Activated naive CD4-positive, alpha-beta T cell treated with anti-CD3 and anti-CD28 coated beads, Interleukin-2, amount 50 U/mL, for 72 hours (primary cell): ENCODE results near the gene FBXL4. TPM values are rescaled to one million over a fixed set of nuclear protein-coding genes. Genes with fewer than 3 reads are reported as not detected.

Source experiments
- ATAC-seq, 2 donors: fragments of 150-1000 bp; cut with Tn5 transposase; 2 replicates each; pipeline ENCODE4 v1.10.0; 2021; ENCODE audit warnings: mild to moderate bottlenecking in 2 of 2, moderate library complexity in 2 of 2
- DNase-seq, 2 donors: peaks; one replicate each; pipeline ENCODE4 v3.0.0; 2021 to 2022; ENCODE audit warnings: low spot score in 2 of 2
- H3K27ac Mint-ChIP-seq, 2 donors: one replicate each; pipeline ENCODE4 v1.8.0; 2022; ENCODE audit warnings: mild to moderate bottlenecking in 2 of 2, mixed read lengths in 2 of 2
- H3K36me3 Mint-ChIP-seq, 2 donors: one replicate each; pipeline ENCODE4 v1.8.0; 2022; ENCODE audit warnings: mixed read lengths in 2 of 2
- H3K9me3 Mint-ChIP-seq, 2 donors: one replicate each; pipeline ENCODE4 v1.8.0; 2022; ENCODE audit warnings: mixed read lengths in 2 of 2
- total RNA-seq, 2 donors: library from RNA; stranded (reverse); gene quantifications; one replicate each; pipeline ENCODE4 v1.2.3, GENCODE V29; 2022

FBXL4 gene
- total RNA-seq, 2 donors from 2014 or later, result 12.9 to 15.0 TPM

GRCh38 chr6:98847779-98848538 is 99.8 kb downstream of the FBXL4 start:
- ATAC-seq (peak in 1 of 2 donors; percentile 21), DNase-seq (no peak)
- no peak overlapping the region for H3K27ac Mint-ChIP-seq
- H3K36me3 Mint-ChIP-seq, result peaks cover 0 to 13% of the 10 kb centered on the region in 2 donors
- no peaks in the 10 kb centered on the region for H3K9me3 Mint-ChIP-seq

DNA sequence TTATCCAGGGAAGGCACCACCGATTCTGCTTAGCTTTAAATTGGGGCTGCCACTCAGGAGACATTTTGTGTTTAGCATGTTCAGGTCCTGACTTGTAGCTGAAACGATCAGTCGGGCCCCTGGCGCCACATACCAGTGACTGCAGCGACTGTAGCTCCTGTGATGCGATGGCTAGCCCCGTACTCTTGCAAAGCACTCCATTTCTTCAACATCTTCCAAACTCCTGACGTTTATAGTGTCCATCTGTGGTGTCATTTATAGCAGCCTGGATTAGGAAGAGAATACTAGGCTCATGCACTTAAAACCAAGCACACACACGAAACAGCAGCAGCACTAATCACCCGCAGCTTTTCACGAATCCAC is 100.3 kb downstream of the FBXL4 start:
- Mint-ChIP-seq H3K9me3 (no peaks in the 10 kb centered on the region), H3K27ac (no peak overlapping the region), H3K36me3 (peaks cover 0 to 13% of the 10 kb centered on the region in 2 donors)
- DNase-seq (no peak), ATAC-seq (no peak)

DNA sequence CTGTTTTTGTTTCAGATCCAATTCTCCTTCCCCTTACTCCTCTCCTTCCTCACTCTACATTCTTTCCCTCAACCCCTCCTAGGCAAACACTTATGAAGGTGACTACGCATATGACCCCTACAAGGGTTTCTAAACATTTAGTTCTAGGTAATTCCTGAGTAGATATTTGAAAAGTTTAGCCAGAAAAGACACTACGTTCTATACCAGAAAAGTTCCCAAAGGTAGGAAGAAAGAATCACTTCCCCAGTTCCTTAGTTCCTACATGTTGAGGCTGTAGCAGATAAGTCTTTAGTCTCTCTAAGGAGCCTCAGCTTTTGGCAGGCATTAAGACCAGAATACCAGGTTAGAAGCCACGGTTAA is 101.7 kb downstream of the FBXL4 start:
- Mint-ChIP-seq H3K27ac (no peak overlapping the region), H3K9me3 (no peaks in the 10 kb centered on the region), H3K36me3 (peaks cover 0 to 13% of the 10 kb centered on the region in 2 donors)
- ATAC-seq, result no peak
- no peak for DNase-seq

- Mint-ChIP-seq H3K36me3 (peaks cover 0 to 16% of the 10 kb centered on the region in 2 donors), H3K9me3 (peaks cover 0 to 1% of the 10 kb centered on the region in 2 donors), H3K27ac (peak overlapping the region in 1 of 2 donors; percentile 80)
- DNase-seq (peak in 1 of 2 donors; percentile 78), ATAC-seq (peak; percentile 50 to 68)
These were observed 102.3 kb downstream of the FBXL4 start for GRCh38 chr6:98845211-98846020.

GRCh38 chr6:98844244-98845210 is 103.2 kb downstream of the FBXL4 start:
- ATAC-seq, result no peak
- Mint-ChIP-seq H3K9me3 (peaks cover 0 to 2% of the 10 kb centered on the region in 2 donors), H3K36me3 (peaks cover 0 to 22% of the 10 kb centered on the region in 2 donors), H3K27ac (no peak overlapping the region)
- no peak for DNase-seq

GRCh38 chr6:98843271-98844243 is 104.2 kb downstream of the FBXL4 start:
- Mint-ChIP-seq H3K9me3 (peaks cover 0 to 2% of the 10 kb centered on the region in 2 donors), H3K36me3 (peaks cover 0 to 17% of the 10 kb centered on the region in 2 donors), H3K27ac (no peak overlapping the region)
- DNase-seq (no peak), ATAC-seq (no peak)

DNA sequence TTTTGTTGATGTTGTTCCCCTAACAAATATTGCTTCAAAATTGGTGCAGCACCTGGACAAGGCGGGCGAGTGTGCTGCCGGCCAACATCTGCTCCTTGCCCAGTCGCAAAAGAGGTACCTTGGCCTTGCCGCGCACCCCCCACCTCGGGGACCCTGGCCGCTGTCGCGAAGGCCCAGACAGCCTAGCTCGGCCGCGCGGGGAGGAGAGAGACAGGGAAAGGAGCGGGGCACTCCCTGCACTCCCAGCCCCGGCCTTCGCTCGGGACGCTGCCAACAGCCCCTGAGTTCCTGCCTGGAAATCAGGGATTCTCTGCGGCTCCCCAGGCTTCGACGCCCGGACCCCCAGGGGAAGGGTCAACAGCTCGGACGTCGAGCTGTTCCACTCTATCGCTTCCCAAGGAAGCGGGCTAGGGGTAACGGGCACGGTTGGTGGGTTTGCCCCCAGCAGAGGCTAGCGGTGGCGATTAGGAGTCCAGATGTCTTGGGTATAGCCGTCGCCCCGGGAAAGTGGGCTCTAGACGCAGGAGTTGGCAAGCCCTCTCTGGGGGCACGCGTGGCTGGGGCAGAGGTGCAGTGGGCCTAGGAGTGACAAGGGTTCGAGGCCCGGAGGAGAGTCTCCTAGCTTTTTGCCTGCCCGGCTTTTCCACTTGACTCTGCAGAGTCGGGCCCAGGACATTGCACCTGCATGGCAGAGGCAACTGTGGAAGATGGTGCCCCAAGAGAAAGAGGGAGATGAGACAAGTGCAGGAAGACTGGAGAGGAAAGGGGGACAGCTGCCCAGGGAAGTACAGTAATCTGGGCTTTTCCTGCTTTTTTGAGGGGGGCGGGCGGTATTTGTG is 105.2 kb downstream of the FBXL4 start:
- peaks cover 0 to 15% of the 10 kb centered on the region in 2 donors for H3K36me3 Mint-ChIP-seq
- peaks cover 0 to 2% of the 10 kb centered on the region in 2 donors for H3K9me3 Mint-ChIP-seq
- no peak for ATAC-seq
- H3K27ac Mint-ChIP-seq, result no peak overlapping the region
- no peak for DNase-seq

- no peak overlapping the region for H3K27ac Mint-ChIP-seq
- H3K36me3 Mint-ChIP-seq, result peaks cover 0 to 18% of the 10 kb centered on the region in 2 donors
- H3K9me3 Mint-ChIP-seq, result peaks cover 0 to 2% of the 10 kb centered on the region in 2 donors
- DNase-seq, result no peak
- ATAC-seq, result no peak
These were observed 106.0 kb downstream of the FBXL4 start for GRCh38 chr6:98841621-98842341.

GRCh38 chr6:98840996-98841513 is 106.7 kb downstream of the FBXL4 start:
- no peak overlapping the region for H3K27ac Mint-ChIP-seq
- DNase-seq (no peak), ATAC-seq (no peak)
- peaks cover under 1 to 22% of the 10 kb centered on the region in 2 donors for H3K36me3 Mint-ChIP-seq
- H3K9me3 Mint-ChIP-seq, result peaks cover 0 to 2% of the 10 kb centered on the region in 2 donors

DNA sequence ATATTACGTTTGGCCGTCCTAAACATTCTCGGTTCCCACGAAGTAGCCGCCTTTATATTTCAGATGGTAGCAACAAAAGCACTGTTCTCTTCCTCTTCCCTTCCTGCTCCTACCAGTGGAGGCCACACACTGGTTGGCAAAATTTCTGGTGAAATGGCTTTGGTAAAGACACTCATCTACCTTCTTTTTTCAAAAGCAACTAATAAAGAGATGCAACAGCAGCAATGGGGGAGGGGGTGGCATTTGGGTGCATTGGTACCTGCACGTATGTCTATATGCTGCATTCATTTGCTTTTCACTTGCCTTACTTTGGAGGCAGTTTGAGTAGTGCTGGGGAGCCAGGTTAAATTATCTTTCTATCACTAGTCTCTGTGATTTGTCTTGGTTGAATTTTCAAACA is 107.4 kb downstream of the FBXL4 start:
- DNase-seq, result no peak

GRCh38 chr6:98839781-98840361 is 107.9 kb downstream of the FBXL4 start:
- Mint-ChIP-seq H3K27ac (no peak overlapping the region), H3K9me3 (peaks cover 0 to 2% of the 10 kb centered on the region in 2 donors), H3K36me3 (peaks cover 5 to 22% of the 10 kb centered on the region in 2 donors)
- DNase-seq, result no peak
- ATAC-seq, result peak in 1 of 2 donors; percentile 24

More for the DNA sequence above, 107.4 kb downstream of the FBXL4 start:
- Mint-ChIP-seq H3K27ac (no peak overlapping the region), H3K9me3 (peaks cover 0 to 2% of the 10 kb centered on the region in 2 donors), H3K36me3 (peaks cover 5 to 22% of the 10 kb centered on the region in 2 donors)
- no peak for ATAC-seq

GRCh38 chr6:98838975-98839374 is 108.8 kb downstream of the FBXL4 start:
- ATAC-seq (no peak), DNase-seq (no peak)
- H3K27ac Mint-ChIP-seq, result no peak overlapping the region
- peaks cover 5 to 22% of the 10 kb centered on the region in 2 donors for H3K36me3 Mint-ChIP-seq
- H3K9me3 Mint-ChIP-seq, result peaks cover 0 to 2% of the 10 kb centered on the region in 2 donors

- peaks cover 6 to 18% of the 10 kb centered on the region in 2 donors for H3K36me3 Mint-ChIP-seq
- ATAC-seq (no peak), DNase-seq (no peak)
- peaks cover 0 to 2% of the 10 kb centered on the region in 2 donors for H3K9me3 Mint-ChIP-seq
- H3K27ac Mint-ChIP-seq, result no peak overlapping the region
These were observed 109.7 kb downstream of the FBXL4 start for GRCh38 chr6:98838032-98838431.
